ENCODE data around the gene COA8.

DNA sequence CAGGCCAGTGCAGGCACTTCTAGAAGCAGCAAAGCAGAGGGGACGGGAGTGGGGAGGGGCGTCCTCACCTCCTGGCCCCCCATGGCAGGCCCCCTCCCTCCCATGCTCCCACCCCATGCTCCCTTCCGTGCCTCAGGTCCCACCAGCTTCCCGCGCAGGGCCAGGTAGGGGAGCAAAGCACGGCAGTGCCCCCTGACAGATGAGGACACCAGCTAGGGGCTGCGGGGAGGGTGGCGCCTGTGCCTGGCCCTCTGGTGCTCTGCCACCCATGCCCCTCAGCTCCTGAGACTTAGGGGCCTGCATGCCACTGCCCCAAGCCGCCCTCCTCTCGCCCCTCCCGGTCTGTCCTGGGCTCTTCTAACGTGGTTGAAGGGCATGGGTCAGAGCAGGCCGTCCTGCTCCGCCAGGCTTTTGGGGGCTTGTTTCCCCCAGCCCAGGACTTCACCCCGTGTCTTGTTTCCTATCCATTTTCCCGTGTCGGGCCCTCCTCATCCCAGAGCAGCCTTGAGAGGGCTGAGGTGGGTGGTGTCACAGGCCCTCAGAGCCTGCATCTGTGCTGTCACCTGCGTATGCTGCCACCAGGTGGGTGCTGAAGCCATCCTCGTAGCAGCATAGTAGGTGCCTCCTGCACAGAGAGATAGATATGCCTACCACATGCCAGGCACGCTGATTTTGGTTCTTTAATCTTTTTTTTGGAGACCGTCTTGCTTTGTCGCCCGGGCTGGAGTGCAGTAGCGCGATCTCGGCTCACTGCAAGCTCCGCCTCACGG lies 23.5 kb upstream of the COA8 start:
- TF ChIP-seq CTCF (IDR thresholded peaks at IDR 0.05; ENCODE audit: poor library complexity, severe bottlenecking) (no peak), SMC3 (conservative IDR thresholded peaks at IDR 0.05; ENCODE audit: poor library complexity) (no peak), POLR2AphosphoS5 (IDR thresholded peaks at IDR 0.05) (no peak)
